ENCODE results near the gene EHD3.

EHD3 gene

GRCh38 chr2:31243053-31243452, 9.1 kb downstream of the EHD3 start:
- no peak for TF ChIP-seq CTCF (IDR thresholded peaks at IDR 0.05)

GRCh38 chr2:31244101-31244500, 10.1 kb downstream of the EHD3 start:
- TF ChIP-seq CTCF (IDR thresholded peaks at IDR 0.05): no peak

DNA sequence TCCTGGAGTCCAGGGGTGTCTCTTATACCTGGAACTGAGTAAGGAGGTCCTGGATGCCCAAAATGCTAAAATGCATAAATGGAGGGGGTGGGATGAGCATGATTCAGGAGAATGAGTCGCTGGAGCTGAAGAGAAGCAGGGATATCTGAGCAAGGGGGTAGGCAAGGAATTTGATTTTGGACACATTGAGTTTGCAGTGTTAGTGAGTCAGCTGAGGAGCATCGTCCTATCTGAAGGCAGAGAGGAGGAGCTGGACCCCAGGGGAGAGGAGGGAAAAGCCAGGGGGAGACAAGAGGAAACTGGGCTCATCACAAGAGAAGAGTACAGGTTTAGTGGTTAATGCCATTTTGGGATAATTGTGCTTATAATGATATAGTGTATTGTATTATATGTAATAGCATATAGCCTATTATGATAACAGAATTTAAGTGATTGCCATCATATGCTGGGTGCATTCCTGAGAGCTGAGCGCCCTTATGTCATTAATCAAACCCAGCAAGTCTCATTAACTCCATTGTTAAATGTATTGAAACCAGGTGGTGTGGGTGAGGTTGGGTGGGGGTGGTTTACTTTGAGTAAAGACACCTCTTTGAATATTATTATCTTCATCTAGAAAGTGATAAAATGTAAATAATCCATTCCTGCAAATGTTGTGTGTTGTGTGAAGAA, 12.4 kb downstream of the EHD3 start:
- no peak for TF ChIP-seq CTCF (IDR thresholded peaks at IDR 0.05)

DNA sequence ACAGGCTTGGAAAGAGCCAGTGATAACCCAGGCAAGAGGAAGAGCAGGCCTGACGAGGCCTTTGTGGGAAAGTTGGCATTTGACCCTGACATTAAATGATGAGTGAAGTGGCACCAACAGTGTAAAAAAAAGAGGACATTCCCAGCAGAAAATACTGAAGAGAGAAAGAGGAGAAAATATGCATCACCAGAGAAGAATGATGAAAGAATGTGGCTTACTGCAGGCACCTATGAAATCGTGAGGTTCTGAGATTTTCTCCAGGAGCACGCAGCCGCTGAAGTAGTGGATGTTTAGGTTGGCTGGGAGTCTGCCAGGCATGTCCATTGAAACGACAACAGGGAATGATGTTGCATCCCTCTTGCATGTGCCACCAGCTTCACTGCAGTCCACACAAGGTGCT, 13.8 kb downstream of the EHD3 start:
- TF ChIP-seq CTCF (IDR thresholded peaks at IDR 0.05): no peak

DNA sequence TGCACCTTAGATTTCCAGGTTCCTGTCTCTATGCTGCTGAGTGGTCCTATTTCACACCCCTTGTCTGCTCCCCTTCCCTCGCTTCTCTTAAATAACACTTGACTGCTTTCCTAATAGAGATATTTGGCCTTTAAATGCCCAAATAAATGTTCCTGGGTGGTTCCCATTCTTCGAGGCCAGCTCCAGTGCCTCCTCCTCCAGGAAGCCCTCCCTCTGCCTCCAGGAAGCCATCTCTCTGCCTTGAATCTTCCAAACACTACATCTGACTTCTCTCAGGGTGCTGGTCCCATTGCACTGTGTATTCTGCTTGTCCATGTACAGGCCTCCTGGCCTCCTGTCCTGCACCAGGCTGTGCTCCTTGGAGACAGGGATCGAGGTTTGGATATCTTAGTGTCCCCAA, 14.2 kb downstream of the EHD3 start:
- no peak for TF ChIP-seq CTCF (IDR thresholded peaks at IDR 0.05)

DNA sequence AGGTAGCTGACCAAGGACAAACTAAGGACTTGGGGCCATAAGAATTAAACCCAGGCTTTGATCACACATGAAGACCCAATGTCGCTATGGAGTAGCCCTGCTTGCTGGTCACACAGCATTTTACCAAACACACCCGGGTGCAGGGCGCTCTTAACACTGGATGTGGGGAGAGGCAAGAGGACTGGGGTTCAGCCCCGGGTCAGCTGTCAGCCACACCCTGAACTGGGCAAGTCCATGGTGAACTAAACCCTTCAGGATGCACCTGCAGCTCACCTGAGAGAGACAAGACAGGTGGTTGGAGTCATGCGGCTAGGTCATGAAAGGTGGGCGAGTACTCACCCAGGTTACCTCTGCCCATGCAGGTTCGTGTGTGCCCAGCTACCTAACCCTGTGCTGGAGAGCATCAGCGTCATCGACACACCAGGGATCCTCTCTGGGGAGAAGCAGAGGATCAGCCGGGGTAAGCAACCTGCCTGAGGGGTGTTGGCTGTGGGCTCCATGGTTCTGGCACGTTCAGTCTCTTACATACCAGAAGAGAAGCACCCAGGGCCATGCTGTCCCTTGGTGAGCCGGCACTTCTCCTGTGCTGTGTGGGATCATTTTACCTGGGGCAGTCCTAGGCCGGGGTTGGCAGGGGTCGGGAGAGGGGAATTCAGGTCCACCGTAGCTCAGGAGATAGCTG, 15.2 kb downstream of the EHD3 start:
- TF ChIP-seq CTCF (IDR thresholded peaks at IDR 0.05): no peak

DNA sequence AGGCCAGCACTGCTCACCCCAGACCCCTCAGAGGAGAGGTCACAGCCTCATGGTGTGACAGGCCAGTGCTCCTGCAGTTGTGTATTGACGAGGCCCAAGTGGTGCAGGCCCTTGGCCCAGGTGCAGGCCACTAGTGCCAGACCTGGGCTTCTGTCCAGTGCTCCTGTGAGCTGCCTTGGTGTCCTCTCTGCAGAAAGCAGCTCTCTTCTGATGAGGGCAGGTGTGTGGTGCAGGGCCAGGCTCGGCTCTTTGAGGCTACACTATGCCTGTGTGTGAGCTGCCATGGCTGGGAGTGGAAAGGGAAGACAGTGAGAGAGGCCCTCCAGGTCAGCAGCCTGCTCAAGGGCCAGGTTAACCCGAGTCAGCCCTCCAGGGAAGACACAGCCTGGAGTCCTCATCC, 17.1 kb downstream of the EHD3 start:
- TF ChIP-seq CTCF (IDR thresholded peaks at IDR 0.05): no peak

Data from LNCAP (cell line).